ENCODE results near the gene ORC4. TPM values are rescaled to one million over a fixed set of nuclear protein-coding genes. Genes with fewer than 3 reads are reported as not detected.

Gene ORC4
- total RNA-seq, 1 experiment from 2014 or later, result 72.9 TPM

- peaks cover 10% of the 10 kb centered on the region; the same call in 1 of the 2 replicates for H3K79me2 ChIP-seq (ENCODE audit: insufficient read depth, low read length)
Measured at GRCh38 chr2:147989102-147989501, 31.4 kb downstream of the ORC4 start.

More at GRCh38 chr2:147989102-147989501, 31.4 kb downstream of the ORC4 start:
- no peak overlapping the region; a peak in 1 of 5 replicates for H3K4me3 Mint-ChIP-seq
- TF ChIP-seq CTCF (conservative IDR thresholded peaks at IDR 0.05), result no peak
- no peak overlapping the region for H3K23ac ChIP-seq (ENCODE audit: insufficient read length, low read depth, low read length)
- no peak overlapping the region for H3K4ac ChIP-seq (ENCODE audit: low read depth, low read length)
- no peak overlapping the region for H2BK120ac ChIP-seq (ENCODE audit: low read depth, low read length, poor library complexity, severe bottlenecking)
- no peaks in the 10 kb centered on the region for H3K27me3 ChIP-seq (ENCODE audit: insufficient read depth, low read length)
- H3K36me3 Mint-ChIP-seq (ENCODE audit: insufficient read depth in 1 of 3, low read depth in 3 of 3), result peaks cover 0 to 3% (median under 1%) of the 10 kb centered on the region in 3 experiments; a peak in 3 of 7 replicates
- no peak overlapping the region for H2BK20ac ChIP-seq (ENCODE audit: low read depth, low read length, poor library complexity, severe bottlenecking)
- no peak overlapping the region for H2BK12ac ChIP-seq (ENCODE audit: insufficient read length, low read depth, low read length)
- no peak overlapping the region for H3K4me2 ChIP-seq (ENCODE audit: insufficient read depth, insufficient read length, low read length)
- H4K8ac ChIP-seq (replicated peaks; ENCODE audit: insufficient read length, low read depth, low read length), result no peak overlapping the region
- H3K14ac ChIP-seq (ENCODE audit: insufficient read depth, low read length), result no peak overlapping the region
- H3K4me1 ChIP-seq (ENCODE audit: insufficient read depth, low read length), result no peaks in the 10 kb centered on the region
- H2BK15ac ChIP-seq (ENCODE audit: low read depth, low read length), result no peak overlapping the region
- H3K9me3 ChIP-seq (ENCODE audit: control insufficient read depth, low read depth, low read length), result no peaks in the 10 kb centered on the region
- no peak overlapping the region for H2AK5ac ChIP-seq (ENCODE audit: insufficient read length, low read length)
- H2BK5ac ChIP-seq (ENCODE audit: insufficient read length, low read length), result no peak overlapping the region
- no peaks in the 10 kb centered on the region for H4K20me1 ChIP-seq (ENCODE audit: control insufficient read depth, insufficient read depth, insufficient read length)
- H3T11ph ChIP-seq (ENCODE audit: low read length), result no peak overlapping the region
- no peak overlapping the region for H3K18ac ChIP-seq (ENCODE audit: insufficient read length, low read depth, low read length)
- H3K56ac ChIP-seq (ENCODE audit: insufficient read length, low read depth, low read length), result no peak overlapping the region
- 0 out of 5 replicates have a peak, but pooled peaks cover 0 to under 1% of the 10 kb centered on the region in 2 experiments for H3K9me3 Mint-ChIP-seq
- peaks cover 16 to 17% of the 10 kb centered on the region in 2 experiments for H3K4me1 Mint-ChIP-seq
- H3K27ac Mint-ChIP-seq, result peak overlapping the region; percentile 48 to 87 (median 77); a peak in 1 of 7 replicates
- peaks cover 3% of the 10 kb centered on the region for H3K79me1 ChIP-seq (ENCODE audit: insufficient read depth, low read depth, low read length, poor library complexity, severe bottlenecking)
- no peaks in the 10 kb centered on the region for H3K27me3 Mint-ChIP-seq (ENCODE audit: low read depth)
- H3K27ac ChIP-seq (ENCODE audit: insufficient read length, low read depth, low read length), result no peak overlapping the region
- DNase-seq, result no peak
- no peaks in the 10 kb centered on the region for H3K23me2 ChIP-seq (ENCODE audit: insufficient read length, low read depth, low read length, poor library complexity, severe bottlenecking)
- no peak overlapping the region for H4K91ac ChIP-seq (ENCODE audit: insufficient read length, low read depth, low read length)
- no CpG with 5 or more reads among the region's 3 CpGs for WGBS (ENCODE audit: extremely low coverage, insufficient read length, low lambda C conversion rate)
- H4K5ac ChIP-seq (ENCODE audit: insufficient read length, low read depth, low read length), result no peak overlapping the region
- H2AFZ ChIP-seq (ENCODE audit: low read length), result no peak overlapping the region
- no peak overlapping the region for H3K9ac ChIP-seq (ENCODE audit: extremely low read depth, insufficient read length, low read length)
